ENCODE data around the gene GLA.

The GLA gene

GRCh38 chrX:101407748-101408531 is at the start of gene GLA, which contains the start of gene HNRNPH2:
Gene GLA (minus strand): TSS chrX:101407925. CDS start chrX:101407903, 22 bp downstream.
Gene HNRNPH2 (plus strand): TSS chrX:101408222. CDS start chrX:101411989, 3,767 bp downstream.
- no peak for DNase-seq

- DNase-seq, result no peak
These were observed 44.3 kb upstream of the GLA start for GRCh38 chrX:101452056-101452455.

- no peak for DNase-seq
These were observed 43.2 kb upstream of the GLA start for GRCh38 chrX:101450961-101451360.

DNA sequence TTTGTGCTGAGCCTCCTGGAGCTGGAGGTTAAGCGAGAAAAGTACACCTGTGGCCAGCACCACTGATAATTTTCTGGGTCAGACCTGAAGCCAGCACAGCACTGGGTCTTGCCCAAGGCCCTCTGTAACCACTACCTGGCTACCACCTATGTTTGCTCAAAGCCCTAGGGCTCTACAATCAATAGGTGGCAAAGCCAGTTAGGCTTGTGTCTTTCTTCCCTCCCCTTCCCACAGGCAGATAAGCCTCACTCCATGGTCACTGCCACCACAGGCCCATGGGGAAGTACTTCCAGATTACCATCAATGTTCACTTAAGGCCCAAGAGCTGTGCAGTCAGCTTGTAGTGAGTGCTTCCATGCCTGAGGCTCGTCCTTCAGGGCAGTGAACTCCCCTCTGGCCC is 42.4 kb upstream of the GLA start:
- no peak for DNase-seq

DNA sequence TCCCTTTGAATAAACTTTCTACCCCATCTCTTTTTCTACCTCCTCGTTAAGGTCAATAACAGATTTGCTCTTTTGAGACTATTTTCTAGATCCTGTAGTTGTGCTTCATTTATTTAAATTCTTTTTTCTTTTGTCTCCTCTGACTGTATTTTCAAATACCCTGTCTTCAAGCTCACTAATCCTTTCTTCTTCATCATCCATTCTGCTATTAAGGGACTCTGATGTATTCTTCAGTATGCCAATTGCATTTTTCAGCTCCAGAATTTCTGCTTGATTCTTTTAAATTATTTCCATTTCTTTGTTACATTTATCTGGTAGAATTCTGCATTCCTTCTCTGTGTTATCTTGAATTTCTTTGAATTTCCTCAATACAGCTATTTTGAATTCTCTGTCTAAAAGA is 41.6 kb upstream of the GLA start:
- no peak for DNase-seq

GRCh38 chrX:101442085-101442484 is 34.4 kb upstream of the GLA start:
- no peak for DNase-seq

- DNase-seq, result no peak
These were observed 22.8 kb upstream of the GLA start for GRCh38 chrX:101430457-101431078.

- no peak for DNase-seq
These were observed 22.2 kb upstream of the GLA start for GRCh38 chrX:101429934-101430333.

GRCh38 chrX:101427954-101428353 is 20.2 kb upstream of the GLA start:
- no peak for DNase-seq

DNA sequence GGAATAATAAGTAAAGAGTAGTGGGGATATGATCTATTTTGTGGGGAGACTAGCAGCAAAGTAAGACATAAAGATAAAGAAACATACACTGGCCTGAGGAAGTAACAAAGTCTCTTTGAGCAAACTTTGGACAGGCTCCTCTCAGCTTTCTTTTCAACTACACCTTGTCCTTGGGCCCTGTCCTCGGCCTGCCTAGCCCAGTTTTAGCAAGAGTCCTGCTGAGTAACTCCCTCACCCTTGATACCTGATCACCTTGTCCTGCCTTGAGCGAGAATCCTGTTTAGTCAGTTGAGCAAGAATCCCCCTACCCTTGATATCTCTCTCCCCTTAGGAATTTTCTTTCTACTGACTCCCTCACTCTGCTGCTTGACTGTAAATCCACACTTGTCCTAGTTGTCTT is 11.8 kb upstream of the GLA start:
- no peak for DNase-seq

DNA sequence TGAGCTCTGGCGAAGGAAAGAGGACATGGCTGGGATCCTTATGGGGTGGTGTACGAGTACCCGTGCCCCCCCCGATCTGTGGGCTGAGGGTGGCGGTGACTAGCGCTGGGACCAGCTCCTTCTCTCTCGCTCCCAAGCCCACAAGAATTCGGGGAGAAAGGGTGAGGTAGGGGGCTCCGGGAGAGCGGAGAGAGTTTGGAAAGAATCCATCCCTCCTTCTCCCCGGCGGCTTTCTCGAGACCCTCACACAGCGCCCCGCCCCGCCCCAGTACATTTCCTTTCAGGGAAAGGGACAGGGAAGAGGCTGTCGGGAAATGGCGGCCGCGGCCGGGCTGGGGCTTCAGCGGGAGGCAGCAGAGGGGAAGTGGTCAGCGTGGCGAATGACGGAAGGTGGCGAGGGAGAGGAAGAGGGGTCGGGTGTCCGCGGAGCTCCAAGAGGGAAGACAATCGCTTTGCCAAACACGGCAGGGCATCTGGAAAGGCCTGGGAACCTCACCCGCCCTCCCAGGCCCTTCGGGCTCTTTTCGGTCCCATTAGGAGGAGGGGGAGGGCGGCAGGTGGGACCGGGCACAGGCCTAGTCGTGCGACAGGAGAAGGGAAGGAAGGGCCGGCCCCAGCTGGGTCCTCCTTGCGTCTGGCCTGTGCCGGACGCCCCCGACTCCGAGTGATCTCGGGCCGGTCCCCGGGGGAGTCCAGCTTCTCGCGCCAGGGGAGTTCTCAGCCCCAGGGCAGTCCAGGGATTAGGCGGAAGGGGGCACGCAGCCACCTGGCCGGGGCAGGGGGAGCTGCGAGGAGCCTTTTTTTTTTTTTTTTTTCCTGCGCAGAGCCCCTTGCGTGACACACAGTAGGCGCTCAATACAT is 10.5 kb upstream of the GLA start:
- no peak for DNase-seq

DNA sequence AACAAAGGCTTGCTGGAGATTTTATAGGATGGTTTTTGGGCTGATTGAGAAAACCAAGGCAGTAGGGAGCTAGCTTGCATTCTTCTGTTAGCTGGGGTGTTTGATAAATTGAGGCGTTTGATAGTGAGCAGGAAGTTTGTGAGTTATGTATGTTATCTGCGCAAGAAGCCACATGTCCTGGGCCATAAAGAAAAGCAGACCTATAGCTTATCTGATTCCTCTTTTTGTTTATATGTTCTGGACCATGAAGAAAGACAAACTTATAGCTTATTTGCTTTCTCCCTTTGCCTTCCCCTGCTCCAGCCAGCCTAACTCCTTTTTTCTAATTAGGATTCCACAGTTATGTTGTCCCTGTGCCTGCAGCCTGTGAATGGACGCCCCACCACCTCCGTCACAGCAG is 9.5 kb upstream of the GLA start:
- DNase-seq, result no peak

DNA sequence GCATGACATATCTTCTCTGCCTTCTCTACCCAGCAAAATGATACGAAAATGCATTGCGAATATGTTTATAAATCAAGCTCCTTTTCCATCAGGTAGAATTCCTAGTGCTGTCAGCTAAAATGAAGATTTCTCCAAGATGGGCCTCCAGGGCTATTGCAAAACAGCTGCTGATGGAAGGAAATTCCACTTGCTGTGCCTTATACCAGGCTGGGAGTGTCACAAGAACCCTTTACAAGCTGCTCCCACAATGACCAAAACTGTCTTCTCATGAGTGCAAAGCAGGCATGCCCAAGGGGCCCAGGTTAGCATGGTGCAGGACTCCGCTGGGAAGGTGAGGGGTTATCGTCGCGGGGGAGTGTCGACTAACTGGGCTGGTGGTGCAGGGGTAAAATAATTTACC is 9.0 kb upstream of the GLA start:
- no peak for DNase-seq

DNA sequence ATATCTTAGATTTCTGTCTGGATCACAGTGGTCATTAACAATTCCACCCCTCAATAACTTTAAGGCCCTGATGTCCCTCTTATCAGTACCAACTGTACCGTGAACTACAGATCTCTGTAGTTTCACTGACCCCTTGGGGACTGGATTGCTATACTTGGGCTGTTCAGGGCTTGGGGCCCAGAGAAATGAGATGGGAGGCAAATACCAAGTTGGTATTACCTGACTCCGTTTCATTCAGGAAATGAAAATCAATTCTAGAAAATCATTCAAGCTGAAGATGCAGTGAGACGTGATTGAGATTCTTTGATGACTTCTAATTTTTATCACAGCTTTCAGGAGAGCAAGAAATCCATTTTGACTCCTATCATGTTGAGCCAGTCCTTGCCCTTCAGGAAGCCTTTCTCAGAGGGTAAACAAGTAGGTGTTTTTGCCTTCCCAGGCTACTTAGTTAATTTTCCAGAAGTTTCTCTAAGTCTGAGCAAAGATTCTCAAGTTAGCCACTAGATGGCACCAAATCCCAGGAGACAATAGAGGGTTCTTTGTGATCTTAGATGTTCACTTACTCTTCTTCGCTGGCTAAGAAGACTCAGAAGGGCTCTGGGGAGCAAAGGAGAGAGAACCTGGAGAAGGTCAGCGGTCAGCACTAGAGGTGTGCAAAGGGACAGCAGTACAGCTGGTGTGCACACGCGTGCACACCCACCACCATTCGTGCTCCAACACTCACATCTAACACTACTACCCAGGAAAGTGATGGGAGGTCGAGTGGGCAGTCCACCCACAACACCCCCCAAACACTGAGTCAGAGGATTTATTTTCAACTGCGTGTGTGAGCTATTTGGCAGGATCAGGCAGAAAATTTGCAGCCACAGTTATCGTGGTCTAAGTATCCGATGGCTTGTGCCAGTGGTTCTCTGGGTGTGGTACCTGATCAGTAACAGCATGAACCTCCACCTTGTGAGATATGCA is 7.7 kb upstream of the GLA start:
- DNase-seq, result no peak

DNA sequence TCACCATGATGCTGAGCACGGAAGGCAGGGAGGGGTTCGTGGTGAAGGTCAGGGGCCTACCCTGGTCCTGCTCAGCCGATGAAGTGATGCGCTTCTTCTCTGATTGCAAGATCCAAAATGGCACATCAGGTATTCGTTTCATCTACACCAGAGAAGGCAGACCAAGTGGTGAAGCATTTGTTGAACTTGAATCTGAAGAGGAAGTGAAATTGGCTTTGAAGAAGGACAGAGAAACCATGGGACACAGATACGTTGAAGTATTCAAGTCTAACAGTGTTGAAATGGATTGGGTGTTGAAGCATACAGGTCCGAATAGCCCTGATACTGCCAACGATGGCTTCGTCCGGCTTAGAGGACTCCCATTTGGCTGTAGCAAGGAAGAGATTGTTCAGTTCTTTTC is 4.3 kb upstream of the GLA start:
- no peak for DNase-seq

- no peak for DNase-seq
These were observed 2.7 kb upstream of the GLA start for GRCh38 chrX:101410461-101410860.

DNA sequence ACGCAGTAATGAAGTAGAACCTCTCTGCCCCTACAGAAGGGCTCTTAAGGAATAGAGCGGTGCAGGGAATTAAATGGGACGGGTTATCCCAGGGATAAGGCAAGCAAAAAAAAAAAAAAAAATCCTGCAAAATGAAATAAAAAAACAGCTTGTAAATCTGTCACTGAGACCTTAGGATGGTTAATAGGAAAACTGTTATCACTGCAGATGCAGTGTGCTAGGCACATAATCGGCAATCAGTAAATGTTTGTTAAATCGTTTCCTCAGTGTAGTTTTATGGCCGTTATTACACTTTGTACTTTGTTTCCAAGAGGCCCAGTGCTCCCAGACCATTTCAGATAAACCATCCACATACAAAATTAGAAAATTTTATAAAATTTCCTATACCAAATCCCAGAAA is 1.3 kb upstream of the GLA start:
- no peak for DNase-seq

DNA sequence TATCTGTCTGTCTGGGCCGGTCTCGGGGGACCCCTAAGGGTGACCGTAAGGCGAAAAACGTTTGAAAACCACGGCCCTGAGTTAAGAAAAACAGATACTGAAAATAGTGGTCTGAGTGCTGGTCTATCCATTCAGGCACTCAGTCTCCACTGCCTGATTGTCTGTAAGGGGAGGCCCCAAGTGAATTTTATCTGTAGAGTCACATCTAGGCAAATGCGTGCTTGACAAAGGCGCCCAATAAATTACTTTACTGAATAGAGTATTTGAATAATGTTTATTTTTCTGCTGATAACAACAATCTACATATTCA is 762 bp upstream of the GLA start:
- DNase-seq, result no peak

GRCh38 chrX:101407167-101407747 is 468 bp downstream of the GLA start:
- DNase-seq, result no peak

DNA sequence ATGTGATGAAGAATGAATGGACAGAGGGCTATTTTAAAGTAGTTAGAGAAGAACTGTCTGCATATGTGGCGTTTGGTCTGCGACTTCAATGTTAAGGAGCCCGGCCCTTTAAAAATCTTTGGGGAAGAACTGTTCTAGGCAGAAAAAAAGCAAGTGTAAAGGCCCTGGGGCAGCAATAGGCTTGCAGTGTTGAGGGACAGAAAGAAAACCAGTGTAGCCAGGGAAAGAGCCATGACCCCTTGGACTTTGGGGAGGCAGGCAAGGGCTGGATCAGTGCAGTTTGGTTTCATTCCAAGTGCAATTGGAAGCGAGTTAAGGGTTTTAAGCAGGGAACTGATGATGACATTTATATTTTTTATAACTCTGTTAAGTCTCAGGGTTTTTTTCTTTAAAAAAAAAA is 7.9 kb downstream of the GLA start:
- no peak for DNase-seq

DNA sequence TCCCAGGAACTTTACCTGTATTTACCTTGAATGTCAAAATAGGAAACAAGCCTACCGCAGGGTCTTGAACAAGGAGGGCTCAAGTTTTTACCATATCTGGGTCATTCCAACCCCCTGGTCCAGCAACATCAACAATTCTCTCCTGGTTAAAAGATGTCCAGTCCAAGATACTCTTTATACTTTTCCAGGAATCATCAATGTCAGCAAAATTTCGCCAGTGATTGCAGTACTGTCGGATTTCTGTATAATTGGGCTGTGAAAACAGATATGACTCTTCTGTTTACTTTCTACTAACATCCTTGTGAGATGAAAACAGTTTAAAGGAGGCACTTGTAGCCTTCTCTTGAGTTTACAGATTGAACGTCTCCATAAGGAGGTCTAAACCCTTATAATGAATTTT is 9.0 kb downstream of the GLA start:
- no peak for DNase-seq

- DNase-seq, result no peak
These were observed 9.9 kb downstream of the GLA start for GRCh38 chrX:101397779-101398178.

Measured in 8988T (cell line).